ENCODE results near the gene ZNF609. TPM values are rescaled to one million over a fixed set of nuclear protein-coding genes. Genes with fewer than 3 reads are reported as not detected.
"Not testable (repeated sequence)": the region's sequence is repeated elsewhere in the genome, so short reads cannot be mapped to it uniquely, and the experiment has no call there.

Gene ZNF609
- total RNA-seq, 5 donors from 2014 or later (not counting 1 experiment from before 2014, with no cell fraction given): 52.7 to 81.8 (median 59.3) TPM

DNA sequence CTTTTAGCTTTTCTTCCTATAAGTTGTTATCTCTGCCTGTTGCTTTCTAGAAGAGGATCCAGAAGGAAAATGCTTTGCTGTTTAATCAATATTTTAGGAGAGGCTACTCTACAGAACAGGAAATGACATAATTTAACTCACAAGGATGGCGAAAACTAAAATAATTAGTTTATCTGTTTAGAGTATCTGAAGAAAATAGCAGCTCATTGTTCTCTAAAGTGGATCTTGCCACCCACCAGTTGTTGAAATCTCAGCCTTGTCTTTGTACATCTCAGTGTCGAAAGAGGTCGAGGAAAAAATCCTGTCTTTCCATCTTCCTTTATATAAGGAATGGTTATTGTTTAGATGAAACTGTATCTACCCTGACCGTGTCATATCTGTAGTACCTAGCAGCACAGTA, 126.6 kb downstream of the ZNF609 start:
- peak overlapping the region in 1 of 3 donors; percentile 44 for H3K4me3 Mint-ChIP-seq
- H3K27ac Mint-ChIP-seq: peak overlapping the region; percentile 37 to 83
- ATAC-seq (replicated peaks in 1 of 4) (no peak), DNase-seq (no peak)
- no peaks in the 10 kb centered on the region for H3K9me3 ChIP-seq
- no peak overlapping the region for H3K4me3 ChIP-seq (ENCODE audit: control insufficient read depth in 1 of 2, extremely low read depth in 1 of 2, low read length in 1 of 2)
- peaks cover 5% of the 10 kb centered on the region for H3K36me3 Mint-ChIP-seq
- no CpG with 5 or more reads among the region's 4 CpGs for WGBS (ENCODE audit: insufficient coverage)
- H3K4me1 Mint-ChIP-seq: peaks cover 62 to 73% (median 64%) of the 10 kb centered on the region in 3 donors
- H3K9me3 Mint-ChIP-seq: no peaks in the 10 kb centered on the region
- POLR2A ChIA-PET: interaction anchor here in 1 of 2 donors (0.6 to 0.8 kb wide), 3 partner anchors 9 to 228 kb away, joined by 3 read pairs; no protein-coding TSS in a partner anchor
- H3K4me1 ChIP-seq (ENCODE audit: control insufficient read depth in 1 of 2, extremely low read depth in 1 of 2, insufficient read depth in 2 of 2, low read length in 2 of 2): peaks cover 39 to 43% of the 10 kb centered on the region in 2 experiments
- no peak overlapping the region for H3K27ac ChIP-seq (ENCODE audit: low read length)
- CTCF ChIA-PET: interaction anchor here in 1 of 2 donors (0.6 kb wide), 1 partner anchor 799 kb away, joined by 3 read pairs; no protein-coding TSS in a partner anchor
- H3K27me3 ChIP-seq (replicated peaks in 1 of 2; ENCODE audit: control insufficient read depth in 2 of 2, extremely low read depth in 1 of 2, insufficient read depth in 2 of 2, low read length in 1 of 2): no peaks in the 10 kb centered on the region
- H3K36me3 ChIP-seq (ENCODE audit: control insufficient read depth in 2 of 2, extremely low read depth in 1 of 2, insufficient read depth in 1 of 2, low read length in 1 of 2): no peaks in the 10 kb centered on the region
- no peaks in the 10 kb centered on the region for H3K27me3 Mint-ChIP-seq

DNA sequence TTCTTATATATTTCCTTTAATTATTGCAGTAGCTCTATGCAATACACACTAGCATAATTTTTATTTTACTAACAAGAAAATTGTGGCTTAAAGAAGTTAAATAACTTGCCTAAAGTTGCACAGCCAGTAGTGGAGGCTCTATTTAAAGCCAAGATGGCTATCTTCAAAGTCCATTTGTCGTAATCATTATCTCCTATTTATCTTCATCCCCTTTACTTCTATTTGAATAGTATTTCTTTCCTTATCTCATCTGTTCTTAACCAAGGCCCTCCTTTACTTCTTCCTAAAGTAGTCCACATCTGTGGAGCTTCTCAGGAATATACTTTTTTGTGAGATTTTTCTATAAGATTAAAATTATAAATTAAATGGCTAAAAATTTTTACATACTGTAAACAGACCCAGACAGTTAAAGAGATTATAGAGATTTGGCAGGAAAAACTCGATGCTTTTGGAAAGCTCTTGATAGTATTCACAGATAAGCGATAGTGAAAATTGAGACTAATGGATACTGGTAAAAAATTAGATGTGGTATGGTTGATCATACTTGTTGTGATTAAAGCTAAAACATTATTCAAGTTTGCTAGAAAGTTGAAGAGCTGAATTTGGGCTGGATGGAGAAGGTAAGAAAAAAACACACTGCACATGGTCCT, 129.2 kb downstream of the ZNF609 start:
- Histone ChIP-seq H3K4me3 (ENCODE audit: control insufficient read depth in 1 of 2, extremely low read depth in 1 of 2, low read length in 1 of 2) (no peak overlapping the region), H3K36me3 (ENCODE audit: control insufficient read depth in 2 of 2, extremely low read depth in 1 of 2, insufficient read depth in 1 of 2, low read length in 1 of 2) (no peaks in the 10 kb centered on the region), H3K4me1 (ENCODE audit: control insufficient read depth in 1 of 2, extremely low read depth in 1 of 2, insufficient read depth in 2 of 2, low read length in 2 of 2) (peaks cover 26% of the 10 kb centered on the region in 2 experiments), H3K27ac (ENCODE audit: low read length) (peak overlapping the region; percentile 14), H3K27me3 (replicated peaks in 1 of 2; ENCODE audit: control insufficient read depth in 2 of 2, extremely low read depth in 1 of 2, insufficient read depth in 2 of 2, low read length in 1 of 2) (no peaks in the 10 kb centered on the region), H3K9me3 (no peaks in the 10 kb centered on the region)
- ChIA-PET POLR2A (interaction anchor here (0.5 to 0.6 kb wide), 2 partner anchors 27 to 75 kb away, joined by 6 to 8 read pairs; no protein-coding TSS in a partner anchor), CTCF (interaction anchor here in 1 of 2 donors (0.5 to 0.9 kb wide), 4 partner anchors 11 to 127 kb away, joined by 3 to 5 read pairs (median 3); no protein-coding TSS in a partner anchor)
- Mint-ChIP-seq H3K9me3 (no peaks in the 10 kb centered on the region), H3K4me1 (peaks cover 56 to 66% (median 58%) of the 10 kb centered on the region in 3 donors), H3K4me3 (peak overlapping the region in 1 of 3 donors; percentile 34), H3K36me3 (peaks cover 7% of the 10 kb centered on the region), H3K27me3 (no peaks in the 10 kb centered on the region), H3K27ac (peak overlapping the region; percentile 69 to 86)
- 100% methylated on average over 1 of the region's 3 CpGs for WGBS (ENCODE audit: insufficient coverage)
- ATAC-seq (replicated peaks in 1 of 4) (no peak), DNase-seq (no peak)

DNA sequence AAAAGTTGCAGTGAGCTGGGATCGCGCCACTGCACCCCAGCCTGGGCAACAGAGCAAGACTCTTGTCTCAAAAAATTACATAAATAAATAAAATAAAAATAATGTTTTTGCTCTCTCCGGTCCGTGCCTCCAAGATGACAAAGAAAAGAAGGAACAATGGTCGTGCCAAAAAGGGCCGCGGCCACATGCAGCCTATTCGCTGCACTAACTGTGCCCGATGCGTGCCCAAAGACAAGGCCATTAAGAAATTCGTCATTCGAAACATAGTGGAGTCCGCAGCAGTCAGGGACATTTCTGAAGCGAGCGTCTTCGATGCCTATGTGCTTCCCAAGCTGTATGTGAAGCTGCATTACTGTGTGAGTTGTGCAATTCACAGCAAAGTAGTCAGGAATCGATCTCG, 132.5 kb downstream of the ZNF609 start:
- ATAC-seq (replicated peaks in 1 of 4); POLR2A ChIA-PET: not testable (repeated sequence)

DNA sequence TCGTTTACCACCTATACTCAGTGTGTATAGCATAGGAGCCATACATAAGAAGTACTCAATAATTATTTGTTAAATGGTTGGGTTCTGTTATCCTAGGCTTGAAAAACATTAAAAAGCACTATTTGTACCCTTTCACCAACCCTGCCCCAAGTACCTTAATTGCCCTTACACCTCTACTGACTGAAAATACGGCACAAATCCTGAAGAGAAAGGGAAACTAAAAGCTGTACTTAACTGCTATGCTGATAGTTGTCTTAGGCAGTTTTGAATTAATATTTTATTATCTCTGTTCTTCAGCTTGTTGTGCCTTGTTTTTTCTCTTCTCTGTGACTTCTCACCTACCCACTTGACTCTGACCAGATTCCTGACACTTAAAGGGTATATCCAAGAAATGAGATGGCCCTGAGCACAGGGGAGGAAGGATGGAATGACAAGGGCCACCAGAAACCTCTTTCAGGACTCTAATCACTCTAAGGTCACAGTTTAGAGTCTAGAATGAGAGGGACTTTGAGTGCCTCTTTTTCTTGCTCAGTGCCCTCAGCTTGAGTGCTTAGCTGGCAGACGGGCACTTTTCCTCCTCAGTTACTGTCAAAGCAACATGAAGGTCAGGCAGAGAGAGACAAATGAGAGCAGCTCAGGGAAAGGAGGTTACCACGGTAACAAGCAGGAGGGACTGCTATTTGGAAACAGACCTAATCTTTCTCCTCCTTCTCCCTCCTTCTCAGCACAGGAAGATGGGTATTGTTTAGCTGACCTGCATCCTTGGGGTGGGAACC, 136.5 kb downstream of the ZNF609 start:
- peak; percentile 58 to 82 (median 70) for ATAC-seq (replicated peaks in 1 of 4)
- Mint-ChIP-seq H3K36me3 (peaks cover 7% of the 10 kb centered on the region), H3K4me1 (peaks cover 69 to 74% (median 71%) of the 10 kb centered on the region in 3 donors), H3K4me3 (peak overlapping the region; percentile 79 to 83 (median 82)), H3K27me3 (no peaks in the 10 kb centered on the region), H3K9me3 (no peaks in the 10 kb centered on the region), H3K27ac (peak overlapping the region; percentile 96 to 97)
- no CpG with 5 or more reads among the region's 4 CpGs for WGBS (ENCODE audit: insufficient coverage)
- H3K36me3 ChIP-seq (ENCODE audit: control insufficient read depth in 2 of 2, extremely low read depth in 1 of 2, insufficient read depth in 1 of 2, low read length in 1 of 2): no peaks in the 10 kb centered on the region
- CTCF ChIA-PET: interaction anchor here in 1 of 2 donors (0.5 to 1.5 kb wide), 6 partner anchors 13 to 189 kb away, joined by 3 to 5 read pairs (median 3); no protein-coding TSS in a partner anchor
- no peaks in the 10 kb centered on the region for H3K27me3 ChIP-seq (replicated peaks in 1 of 2; ENCODE audit: control insufficient read depth in 2 of 2, extremely low read depth in 1 of 2, insufficient read depth in 2 of 2, low read length in 1 of 2)
- H3K4me1 ChIP-seq (ENCODE audit: control insufficient read depth in 1 of 2, extremely low read depth in 1 of 2, insufficient read depth in 2 of 2, low read length in 2 of 2): peaks cover 27 to 36% of the 10 kb centered on the region in 2 experiments
- peak in 22 of 35 experiments; percentile 4 to 63 (median 18) for DNase-seq
- H3K4me3 ChIP-seq (ENCODE audit: control insufficient read depth in 1 of 2, extremely low read depth in 1 of 2, low read length in 1 of 2): peak overlapping the region; percentile 23 to 30
- no peaks in the 10 kb centered on the region for H3K9me3 ChIP-seq
- H3K27ac ChIP-seq (ENCODE audit: low read length): peak overlapping the region; percentile 77
- POLR2A ChIA-PET: interaction anchor here (0.6 to 1.0 kb wide), 4 partner anchors 10 to 752 kb away, joined by 3 to 4 read pairs (median 3); no protein-coding TSS in a partner anchor

More for the DNA sequence above, 132.5 kb downstream of the ZNF609 start:
- not testable (repeated sequence) for H3K27ac ChIP-seq (ENCODE audit: low read length); H3K9me3 Mint-ChIP-seq; DNase-seq; H3K27me3 ChIP-seq (replicated peaks in 1 of 2; ENCODE audit: control insufficient read depth in 2 of 2, extremely low read depth in 1 of 2, insufficient read depth in 2 of 2, low read length in 1 of 2); H3K36me3 ChIP-seq (ENCODE audit: control insufficient read depth in 2 of 2, extremely low read depth in 1 of 2, insufficient read depth in 1 of 2, low read length in 1 of 2); H3K9me3 ChIP-seq; H3K4me3 Mint-ChIP-seq; H3K27me3 Mint-ChIP-seq; H3K4me3 ChIP-seq (ENCODE audit: control insufficient read depth in 1 of 2, extremely low read depth in 1 of 2, low read length in 1 of 2); H3K36me3 Mint-ChIP-seq
- CTCF ChIA-PET: interaction anchor here in 1 of 2 donors (0.8 kb wide), 1 partner anchor 9 kb away, joined by 4 read pairs; no protein-coding TSS in a partner anchor
- H3K4me1 ChIP-seq (ENCODE audit: control insufficient read depth in 1 of 2, extremely low read depth in 1 of 2, insufficient read depth in 2 of 2, low read length in 2 of 2): peaks cover 28 to 29% of the 10 kb centered on the region in 2 experiments
- Mint-ChIP-seq H3K4me1 (peaks cover 59 to 68% (median 64%) of the 10 kb centered on the region in 3 donors), H3K27ac (peak overlapping the region; percentile 55 to 66)
- WGBS (ENCODE audit: insufficient coverage): 100% methylated on average over 6 of the region's 18 CpGs

DNA sequence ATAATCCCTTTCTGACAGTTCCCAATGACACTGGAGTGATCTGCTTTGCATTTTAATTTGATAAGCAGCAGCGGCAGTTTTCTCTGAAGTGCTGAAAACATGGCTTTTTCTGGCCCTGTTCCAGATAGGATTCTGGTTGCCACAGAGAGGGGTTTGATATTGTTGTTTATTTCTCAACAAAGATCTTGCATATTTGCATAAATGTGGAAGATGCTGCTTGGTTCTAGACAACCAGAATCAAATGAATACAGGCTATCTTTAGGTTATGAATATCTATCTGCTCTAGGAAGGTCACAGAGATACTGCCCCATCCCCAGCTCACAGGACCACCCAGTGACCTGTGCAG, 137.1 kb downstream of the ZNF609 start:
- WGBS (ENCODE audit: insufficient coverage): 33% methylated on average over 1 of the region's 1 CpG
- Histone ChIP-seq H3K27ac (ENCODE audit: low read length) (peak overlapping the region; percentile 77), H3K9me3 (no peaks in the 10 kb centered on the region), H3K27me3 (replicated peaks in 1 of 2; ENCODE audit: control insufficient read depth in 2 of 2, extremely low read depth in 1 of 2, insufficient read depth in 2 of 2, low read length in 1 of 2) (no peaks in the 10 kb centered on the region), H3K36me3 (ENCODE audit: control insufficient read depth in 2 of 2, extremely low read depth in 1 of 2, insufficient read depth in 1 of 2, low read length in 1 of 2) (no peaks in the 10 kb centered on the region), H3K4me1 (ENCODE audit: control insufficient read depth in 1 of 2, extremely low read depth in 1 of 2, insufficient read depth in 2 of 2, low read length in 2 of 2) (peaks cover 27 to 40% of the 10 kb centered on the region in 2 experiments), H3K4me3 (ENCODE audit: control insufficient read depth in 1 of 2, extremely low read depth in 1 of 2, low read length in 1 of 2) (peak overlapping the region; percentile 5 to 30)
- POLR2A ChIA-PET: interaction anchor here (0.6 to 0.7 kb wide), 2 partner anchors 10 to 752 kb away, joined by 3 read pairs; no protein-coding TSS in a partner anchor
- H3K4me3 Mint-ChIP-seq: peak overlapping the region; percentile 79 to 83 (median 82)
- H3K27ac Mint-ChIP-seq: peak overlapping the region; percentile 96 to 97
- H3K36me3 Mint-ChIP-seq: peaks cover 7% of the 10 kb centered on the region
- ATAC-seq (replicated peaks in 1 of 4) (peak in 3 of 4 experiments; percentile 19 to 52 (median 20)), DNase-seq (peak in 18 of 35 experiments; percentile 5 to 67 (median 18))
- no peaks in the 10 kb centered on the region for H3K9me3 Mint-ChIP-seq
- peaks cover 75 to 80% (median 76%) of the 10 kb centered on the region in 3 donors for H3K4me1 Mint-ChIP-seq
- H3K27me3 Mint-ChIP-seq: no peaks in the 10 kb centered on the region
- CTCF ChIA-PET: interaction anchor here in 1 of 2 donors (0.7 kb wide), 1 partner anchor 138 kb away, joined by 3 read pairs; no protein-coding TSS in a partner anchor

DNA sequence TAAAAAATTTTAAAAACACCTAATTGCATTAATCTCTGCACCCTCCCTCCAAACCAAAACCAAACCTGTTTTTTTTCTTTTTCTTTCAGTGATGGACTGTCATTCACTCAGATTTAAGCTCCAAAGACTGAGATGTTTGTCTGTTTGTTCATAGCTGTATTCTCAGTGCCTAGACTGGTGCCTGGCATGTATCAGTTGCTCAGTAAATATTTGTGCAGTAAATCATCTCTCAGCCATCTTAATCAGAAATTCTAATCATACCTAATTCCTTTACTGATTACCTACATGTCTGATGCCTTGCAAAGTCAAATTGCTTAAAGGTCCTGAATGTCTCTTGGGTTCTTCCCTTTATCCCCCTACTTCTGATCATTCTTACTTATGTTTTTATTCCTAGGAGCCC, 138.8 kb downstream of the ZNF609 start:
- DNase-seq (no peak), ATAC-seq (replicated peaks in 1 of 4) (no peak)
- Mint-ChIP-seq H3K36me3 (no peaks in the 10 kb centered on the region), H3K27me3 (no peaks in the 10 kb centered on the region), H3K4me3 (peak overlapping the region; percentile 0 to 38 (median 29)), H3K27ac (peak overlapping the region; percentile 80 to 91), H3K9me3 (no peaks in the 10 kb centered on the region), H3K4me1 (peaks cover 79 to 86% (median 79%) of the 10 kb centered on the region in 3 donors)
- POLR2A ChIA-PET: interaction anchor here in 1 of 2 donors (0.6 kb wide), 1 partner anchor 137 kb away, joined by 3 read pairs; no protein-coding TSS in a partner anchor
- H3K27me3 ChIP-seq (replicated peaks in 1 of 2; ENCODE audit: control insufficient read depth in 2 of 2, extremely low read depth in 1 of 2, insufficient read depth in 2 of 2, low read length in 1 of 2): no peaks in the 10 kb centered on the region
- CTCF ChIA-PET: no interaction called here
- H3K36me3 ChIP-seq (ENCODE audit: control insufficient read depth in 2 of 2, extremely low read depth in 1 of 2, insufficient read depth in 1 of 2, low read length in 1 of 2): no peaks in the 10 kb centered on the region
- H3K4me1 ChIP-seq (ENCODE audit: control insufficient read depth in 1 of 2, extremely low read depth in 1 of 2, insufficient read depth in 2 of 2, low read length in 2 of 2): peaks cover 37 to 41% of the 10 kb centered on the region in 2 experiments
- peak overlapping the region; percentile 35 for H3K27ac ChIP-seq (ENCODE audit: low read length)
- no peak overlapping the region for H3K4me3 ChIP-seq (ENCODE audit: control insufficient read depth in 1 of 2, extremely low read depth in 1 of 2, low read length in 1 of 2)
- H3K9me3 ChIP-seq: no peaks in the 10 kb centered on the region
